Naive thymus-derived CD4-positive, alpha-beta T cell (primary cell): Measurements from ENCODE around the gene TRIML1. TPM values are rescaled to one million over a fixed set of nuclear protein-coding genes. Genes with fewer than 3 reads are reported as not detected.

Experiments
- ATAC-seq: fragments of 150-1000 bp; cut with Tn5 transposase; 2 replicates; pipeline ENCODE4 v1.10.0; 2021; ENCODE audit warnings: mild to moderate bottlenecking, moderate library complexity
- CTCF ChIA-PET: fragments of 350-600 bp; sonication (Branson Sonifier 250); formaldehyde crosslinking; loops from one replicate; lab custom pipeline; 2021; ENCODE audit warnings: antibody characterized with exemption; lab: Charles Lee
- POLR2A ChIA-PET: fragments of 350-600 bp; sonication (Branson Sonifier 250); formaldehyde crosslinking; loops from one replicate; lab custom pipeline; 2021; ENCODE audit warnings: antibody characterized with exemption, inconsistent platforms; lab: Charles Lee
- DNase-seq, 9 donors: peaks; one replicate each; pipeline versions ENCODE4 v3.0.0 to v3.0.0-alpha.2; 2020 to 2022; ENCODE audit warnings: mixed read lengths in 1 of 9
- H3K27ac ChIP-seq: one replicate; pipeline ENCODE4 v1.7.0; 2013; ENCODE audit warnings: mild to moderate bottlenecking, low read depth, low read length, moderate library complexity
- H3K27me3 ChIP-seq, 2 donors: one replicate each; pipeline ENCODE4 v1.7.0; 2013; ENCODE audit warnings: low read length in 2 of 2, mild to moderate bottlenecking in 2 of 2, moderate library complexity in 2 of 2; ENCODE audit not compliant: control insufficient read depth in 2 of 2, insufficient read depth in 2 of 2
- H3K36me3 ChIP-seq, 3 experiments: 1 replicate in 2 of 3; 2 replicates in 1 of 3; pipeline ENCODE4 v1.7.0; 2013; ENCODE audit warnings: low read length in 3 of 3, mild to moderate bottlenecking in 3 of 3, moderate library complexity in 1 of 3; ENCODE audit not compliant: insufficient read depth in 3 of 3, control insufficient read depth in 2 of 3
- H3K4me1 ChIP-seq, 2 donors: one replicate each; pipeline ENCODE4 v1.7.0; 2013; ENCODE audit warnings: low read length in 2 of 2, mild to moderate bottlenecking in 2 of 2, moderate library complexity in 1 of 2; ENCODE audit not compliant: control insufficient read depth in 2 of 2, insufficient read depth in 2 of 2
- H3K4me3 ChIP-seq: 2 replicates; pipeline ENCODE4 v1.7.0; 2013; ENCODE audit warnings: mild to moderate bottlenecking, low read length
- H3K9me3 ChIP-seq, 3 experiments: 1 replicate in 2 of 3; 2 replicates in 1 of 3; pipeline ENCODE4 v1.7.0; 2013; ENCODE audit warnings: low read length in 3 of 3; ENCODE audit not compliant: control insufficient read depth in 2 of 3
- H3K27ac Mint-ChIP-seq, 9 donors: one replicate each; pipeline ENCODE4 v1.8.0; 2020 to 2022; ENCODE audit warnings: mixed read lengths in 9 of 9, mild to moderate bottlenecking in 8 of 9, moderate library complexity in 5 of 9, inconsistent platforms in 2 of 9
- H3K27me3 Mint-ChIP-seq, 5 donors: one replicate each; pipeline ENCODE4 v1.8.0; 2021 to 2022; ENCODE audit warnings: mixed read lengths in 5 of 5, mild to moderate bottlenecking in 1 of 5
- H3K36me3 Mint-ChIP-seq, 5 donors: one replicate each; pipeline ENCODE4 v1.8.0; 2020 to 2022; ENCODE audit warnings: mixed read lengths in 5 of 5, mild to moderate bottlenecking in 3 of 5, inconsistent platforms in 1 of 5
- H3K4me1 Mint-ChIP-seq, 7 donors: one replicate each; pipeline ENCODE4 v1.8.0; 2020 to 2022; ENCODE audit warnings: mixed read lengths in 7 of 7, mild to moderate bottlenecking in 3 of 7, inconsistent platforms in 1 of 7
- H3K4me3 Mint-ChIP-seq, 10 donors: one replicate each; pipeline ENCODE4 v1.8.0; 2020 to 2022; ENCODE audit warnings: mild to moderate bottlenecking in 10 of 10, mixed read lengths in 10 of 10, moderate library complexity in 6 of 10, inconsistent platforms in 2 of 10
- H3K9me3 Mint-ChIP-seq, 11 donors: one replicate each; pipeline ENCODE4 v1.8.0; 2020 to 2022; ENCODE audit warnings: mixed read lengths in 11 of 11, mild to moderate bottlenecking in 4 of 11, inconsistent platforms in 1 of 11, moderate library complexity in 1 of 11
- intact Hi-C, 2 donors: fragments of 100-400 bp; cut with micrococcal nuclease; formaldehyde crosslinking; loops; one replicate each; pipeline ENCODE4 v1.15.1; 2023
- polyA plus RNA-seq, 2 donors: library from polyadenylated mRNA; unstranded; fragments of 300-500 nt; fragmentation: Illumina TruSeq; gene quantifications; one replicate each; pipeline ENCODE4 v1.2.3, GENCODE V29; 2021
- total RNA-seq, 6 experiments: library from RNA in 5 of 6; stranded (reverse) in 5 of 6; gene quantifications; 1 replicate in 5 of 6; 2 replicates in 1 of 6; pipeline ENCODE4 v1.2.3 and lab custom pipeline; 2021 to 2026

Gene TRIML1
- total and polyA plus RNA-seq, 7 experiments from 2014 or later: not detected

DNA sequence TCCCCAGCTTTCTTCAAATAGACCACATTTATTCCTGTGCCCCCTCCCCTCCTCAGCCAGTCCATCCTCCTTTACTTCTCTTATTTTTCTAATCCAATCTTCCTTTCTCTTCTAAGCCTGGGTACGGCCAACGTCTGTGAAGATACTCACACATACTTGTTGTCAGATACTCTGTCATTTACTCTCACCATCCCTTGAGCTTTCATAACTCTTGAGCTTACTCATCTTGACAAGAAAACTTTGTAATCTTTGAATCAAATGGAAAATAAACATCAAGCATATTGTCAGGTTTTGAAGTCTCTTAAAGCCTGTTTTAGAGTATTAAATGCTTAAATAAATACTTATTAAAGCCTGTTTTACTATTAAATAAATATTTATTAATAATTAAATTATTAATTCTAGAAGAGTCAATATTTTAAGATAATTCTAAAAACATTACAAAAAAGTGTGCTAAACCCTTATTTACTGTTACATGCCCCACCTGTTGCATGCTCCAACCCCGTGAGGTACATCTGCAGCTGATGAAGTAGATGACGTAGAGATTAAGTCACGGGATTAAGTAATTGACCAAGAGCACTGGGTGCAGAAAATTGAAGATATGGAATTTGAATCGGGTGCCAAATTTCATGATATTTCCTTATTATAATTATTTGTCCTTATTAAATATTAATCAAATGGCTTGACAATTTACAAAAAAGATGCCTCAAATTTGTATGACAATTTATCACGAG, 28.3 kb upstream of the TRIML1 start:
- no peak overlapping the region for H3K4me3 Mint-ChIP-seq

DNA sequence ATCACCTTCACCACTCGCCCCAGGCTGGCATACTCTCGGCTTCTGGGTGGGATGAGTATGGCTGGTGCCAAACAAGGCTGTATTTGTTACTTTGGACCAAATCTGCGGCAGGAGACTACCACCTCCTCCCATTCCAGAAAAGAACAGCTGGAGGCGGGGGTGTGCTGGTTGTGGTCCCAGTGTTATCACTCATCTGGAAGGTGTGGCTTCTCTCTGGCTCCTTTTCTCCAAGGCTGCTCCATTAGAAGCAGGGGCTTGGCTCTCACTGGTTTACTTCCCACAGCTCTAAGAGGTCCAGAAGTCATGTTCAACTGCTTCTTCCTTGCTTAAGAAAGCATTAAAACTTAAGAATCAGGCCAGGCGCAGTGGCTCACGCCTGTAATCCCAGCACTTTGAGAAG, 27.3 kb upstream of the TRIML1 start:
- Mint-ChIP-seq H3K36me3 (peaks cover 0 to 5% (median 0%) of the 10 kb centered on the region in 5 donors), H3K27ac (no peak overlapping the region), H3K9me3 (peaks cover 0 to 28% (median 14%) of the 10 kb centered on the region in 11 donors), H3K4me1 (no peaks in the 10 kb centered on the region), H3K27me3 (no peaks in the 10 kb centered on the region), H3K4me3 (no peak overlapping the region)
- Histone ChIP-seq H3K27me3 (no peaks in the 10 kb centered on the region), H3K4me1 (no peaks in the 10 kb centered on the region), H3K36me3 (no peaks in the 10 kb centered on the region), H3K4me3 (no peak overlapping the region), H3K9me3 (no peaks in the 10 kb centered on the region), H3K27ac (no peak overlapping the region)
- no peak for DNase-seq
- ATAC-seq: no peak
- ChIA-PET CTCF (no interaction called here), POLR2A (no interaction called here)
- intact Hi-C loops: no loop called here

More for the DNA sequence above, 28.3 kb upstream of the TRIML1 start:
- intact Hi-C loops: no loop called here
- Histone ChIP-seq H3K4me1 (no peaks in the 10 kb centered on the region), H3K9me3 (no peaks in the 10 kb centered on the region), H3K27ac (no peak overlapping the region), H3K36me3 (no peaks in the 10 kb centered on the region), H3K27me3 (no peaks in the 10 kb centered on the region), H3K4me3 (no peak overlapping the region)
- Mint-ChIP-seq H3K4me1 (no peaks in the 10 kb centered on the region), H3K9me3 (peaks cover 0 to 26% (median 14%) of the 10 kb centered on the region in 11 donors), H3K36me3 (peaks cover 0 to 5% (median 0%) of the 10 kb centered on the region in 5 donors), H3K27me3 (no peaks in the 10 kb centered on the region), H3K27ac (no peak overlapping the region)
- ChIA-PET POLR2A (no interaction called here), CTCF (no interaction called here)
- DNase-seq (no peak), ATAC-seq (no peak)

DNA sequence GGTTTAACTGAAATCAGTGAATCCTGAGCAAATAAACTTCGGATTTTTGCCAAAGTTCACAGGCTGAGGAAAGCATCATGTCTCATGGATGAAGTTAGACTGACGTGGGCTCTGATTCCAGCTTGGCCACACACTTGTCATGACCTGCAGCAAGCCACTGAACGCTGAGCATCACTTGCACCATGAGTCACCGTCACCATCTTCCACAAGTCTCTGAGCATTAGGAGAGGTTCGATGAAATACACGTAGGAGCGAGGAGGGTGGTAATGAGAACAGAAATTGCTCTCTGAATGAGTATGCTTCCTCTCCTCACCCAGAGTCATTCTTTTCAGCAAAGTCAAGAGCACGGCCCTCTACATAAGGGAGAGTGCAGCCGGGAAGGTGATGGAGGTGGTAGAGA, 26.1 kb upstream of the TRIML1 start:
- Mint-ChIP-seq H3K9me3 (peaks cover 0 to 29% (median 11%) of the 10 kb centered on the region in 11 donors), H3K27me3 (no peaks in the 10 kb centered on the region), H3K36me3 (no peaks in the 10 kb centered on the region), H3K4me1 (no peaks in the 10 kb centered on the region), H3K27ac (no peak overlapping the region), H3K4me3 (no peak overlapping the region)
- H3K4me3 ChIP-seq: no peak overlapping the region
- H3K4me1 ChIP-seq: no peaks in the 10 kb centered on the region
- ChIA-PET CTCF (no interaction called here), POLR2A (no interaction called here)
- no peaks in the 10 kb centered on the region for H3K27me3 ChIP-seq
- no peak for DNase-seq
- ATAC-seq: no peak
- intact Hi-C loops: no loop called here
- no peaks in the 10 kb centered on the region for H3K9me3 ChIP-seq
- no peak overlapping the region for H3K27ac ChIP-seq
- no peaks in the 10 kb centered on the region for H3K36me3 ChIP-seq

GRCh38 chr4:188117631-188118324, 21.5 kb upstream of the TRIML1 start:
- CTCF ChIA-PET: no interaction called here
- no peaks in the 10 kb centered on the region for H3K27me3 ChIP-seq
- H3K27ac ChIP-seq: no peak overlapping the region
- peaks cover 0 to 29% (median 8%) of the 10 kb centered on the region in 11 donors for H3K9me3 Mint-ChIP-seq
- peaks cover 0 to 3% (median 0%) of the 10 kb centered on the region in 3 experiments for H3K9me3 ChIP-seq
- no peaks in the 10 kb centered on the region for H3K4me1 Mint-ChIP-seq
- H3K27me3 Mint-ChIP-seq: no peaks in the 10 kb centered on the region
- H3K36me3 Mint-ChIP-seq: no peaks in the 10 kb centered on the region
- DNase-seq: no peak
- no peak overlapping the region for H3K4me3 Mint-ChIP-seq
- H3K4me3 ChIP-seq: no peak overlapping the region
- no peaks in the 10 kb centered on the region for H3K4me1 ChIP-seq
- no peaks in the 10 kb centered on the region for H3K36me3 ChIP-seq
- no peak overlapping the region for H3K27ac Mint-ChIP-seq
- intact Hi-C loops: no loop called here
- POLR2A ChIA-PET: no interaction called here
- ATAC-seq: no peak

DNA sequence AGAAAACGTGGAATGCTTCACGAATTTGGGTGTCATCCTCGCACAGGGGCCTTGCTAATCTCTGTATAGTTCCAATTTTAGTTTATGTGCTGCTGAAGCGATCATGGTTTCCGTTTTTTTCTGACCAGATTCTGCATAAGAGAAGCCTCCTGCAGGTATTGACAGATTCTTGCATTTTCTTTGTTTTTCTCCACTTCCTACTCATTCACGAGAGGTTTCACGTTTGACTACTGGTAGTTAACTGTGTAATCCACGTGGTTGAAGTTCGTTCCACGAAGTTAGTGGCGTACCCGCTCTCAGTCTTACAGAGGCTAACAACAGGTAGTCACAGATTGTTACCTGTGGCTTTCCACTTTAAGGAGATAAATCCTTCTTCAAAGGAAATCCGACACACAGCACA, 17.7 kb upstream of the TRIML1 start:
- ChIA-PET CTCF (no interaction called here), POLR2A (no interaction called here)
- no peaks in the 10 kb centered on the region for H3K27me3 ChIP-seq
- H3K4me1 ChIP-seq: no peaks in the 10 kb centered on the region
- peaks cover 0 to 3% (median 0%) of the 10 kb centered on the region in 3 experiments for H3K9me3 ChIP-seq
- Mint-ChIP-seq H3K27me3 (no peaks in the 10 kb centered on the region), H3K27ac (no peak overlapping the region), H3K4me3 (no peak overlapping the region), H3K36me3 (no peaks in the 10 kb centered on the region), H3K9me3 (peaks cover 0 to 24% (median 10%) of the 10 kb centered on the region in 11 donors), H3K4me1 (no peaks in the 10 kb centered on the region)
- intact Hi-C loops: no loop called here
- H3K36me3 ChIP-seq: no peaks in the 10 kb centered on the region
- H3K4me3 ChIP-seq: no peak overlapping the region
- DNase-seq (no peak), ATAC-seq (no peak)
- H3K27ac ChIP-seq: no peak overlapping the region

DNA sequence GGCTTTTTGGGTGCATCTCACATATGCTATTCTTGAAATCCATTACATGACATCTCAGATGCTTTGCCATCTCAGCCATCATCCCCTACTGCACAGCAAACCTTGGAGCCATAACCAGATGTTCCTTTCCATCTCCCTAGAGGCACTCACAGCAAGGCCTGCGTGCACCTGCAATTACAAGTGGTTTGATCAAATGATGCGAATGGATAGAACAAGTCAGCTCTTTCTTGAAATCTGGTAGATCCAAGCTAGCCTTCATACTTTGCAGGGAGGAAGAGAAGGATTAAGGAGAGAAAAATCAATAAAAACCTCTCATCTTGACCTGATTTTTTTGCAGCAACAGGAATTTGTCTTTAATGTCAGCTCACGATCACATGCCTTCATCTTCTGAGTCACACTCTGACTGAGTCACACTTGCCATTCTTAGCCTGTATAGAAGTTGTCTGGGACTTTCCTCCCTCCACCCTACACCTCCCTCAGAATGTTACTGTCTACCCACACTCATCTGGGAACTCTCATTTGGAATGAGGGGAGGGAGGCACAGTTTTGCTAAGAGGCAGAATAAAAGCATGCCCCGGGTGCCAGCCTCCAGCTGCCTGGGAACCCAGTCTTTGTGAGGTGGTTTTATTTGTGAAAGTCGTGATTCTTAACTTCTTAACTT, 11.9 kb upstream of the TRIML1 start:
- Mint-ChIP-seq H3K4me1 (no peaks in the 10 kb centered on the region), H3K27me3 (no peaks in the 10 kb centered on the region), H3K4me3 (no peak overlapping the region), H3K9me3 (peaks cover 0 to 22% (median 7%) of the 10 kb centered on the region in 11 donors), H3K27ac (no peak overlapping the region), H3K36me3 (no peaks in the 10 kb centered on the region)
- ChIA-PET POLR2A (no interaction called here), CTCF (no interaction called here)
- no peaks in the 10 kb centered on the region for H3K4me1 ChIP-seq
- no peak for DNase-seq
- no peak overlapping the region for H3K4me3 ChIP-seq
- no peaks in the 10 kb centered on the region for H3K36me3 ChIP-seq
- no peak overlapping the region for H3K27ac ChIP-seq
- H3K9me3 ChIP-seq: no peaks in the 10 kb centered on the region
- intact Hi-C loops: no loop called here
- no peak for ATAC-seq
- H3K27me3 ChIP-seq: no peaks in the 10 kb centered on the region
